HepG2 (cell line): ENCODE data around the gene RASA2. TPM values are rescaled to one million over a fixed set of nuclear protein-coding genes. Genes with fewer than 3 reads are reported as not detected.

Experiments
- ETV5 ChIP-seq: IDR thresholded peaks from 2 replicates; pipeline ENCODE4 v1.6.1; 2018; ENCODE audit warnings: missing biosample characterization, missing genetic modification reagents, inconsistent platforms, borderline replicate concordance
- FOXC1 ChIP-seq: sonication (generic); formaldehyde crosslinking; IDR thresholded peaks from 2 replicates; pipeline ENCODE4 v1.8.0; 2022; ENCODE audit warnings: mild to moderate bottlenecking, missing genetic modification reagents, borderline replicate concordance
- ISX ChIP-seq: sonication (generic); formaldehyde crosslinking; conservative IDR thresholded peaks from 2 replicates; pipeline ENCODE4 v1.5.0; 2020; ENCODE audit warnings: missing genetic modification reagents
- MTF2 ChIP-seq: sonication (generic); formaldehyde crosslinking; IDR thresholded peaks from 2 replicates; pipeline ENCODE4 v1.5.0; 2020; ENCODE audit warnings: missing genetic modification reagents, borderline replicate concordance
- MXI1 ChIP-seq: IDR thresholded peaks from 3 replicates; pipeline ENCODE4 v1.6.1; 2012; ENCODE audit warnings: low read depth, low read length, inconsistent platforms, borderline replicate concordance
- NFKBIZ ChIP-seq: IDR thresholded peaks from 2 replicates; pipeline ENCODE4 v1.6.1; 2018; ENCODE audit warnings: missing genetic modification reagents, missing compliant biosample characterization
- PLSCR1 ChIP-seq: sonication (generic); formaldehyde crosslinking; IDR thresholded peaks from 2 replicates; pipeline ENCODE4 v1.5.0; 2020; ENCODE audit warnings: missing genetic modification reagents, mild to moderate bottlenecking, borderline replicate concordance
- SIN3A ChIP-seq: IDR thresholded peaks from 2 replicates; pipeline ENCODE4 v1.6.1; 2011; ENCODE audit warnings: low read depth, mild to moderate bottlenecking, control low read depth, low read length, borderline replicate concordance
- TGIF2 ChIP-seq: IDR thresholded peaks from 2 replicates; pipeline ENCODE4 v1.6.1; 2016; ENCODE audit warnings: control low read depth, missing compliant biosample characterization
- THAP9 ChIP-seq: sonication (generic); formaldehyde crosslinking; IDR thresholded peaks from 2 replicates; pipeline ENCODE4; 2020; ENCODE audit warnings: missing genetic modification reagents, mild to moderate bottlenecking, borderline replicate concordance
- ZBTB7B ChIP-seq: sonication (generic); formaldehyde crosslinking; IDR thresholded peaks from 2 replicates; pipeline ENCODE4 v1.4.0; 2020; ENCODE audit warnings: missing genetic modification reagents
- ZC3H4 ChIP-seq: sonication (generic); formaldehyde crosslinking; IDR thresholded peaks from 2 replicates; pipeline ENCODE4 v1.4.0; 2020; ENCODE audit warnings: missing genetic modification reagents, borderline replicate concordance
- ZNF234 ChIP-seq: sonication (generic); formaldehyde crosslinking; conservative IDR thresholded peaks from 2 replicates; pipeline ENCODE4 v1.5.1; 2020; ENCODE audit warnings: mild to moderate bottlenecking, missing genetic modification reagents
- ZNF263 ChIP-seq: sonication (generic); formaldehyde crosslinking; IDR thresholded peaks from 2 replicates; pipeline ENCODE4 v1.4.0; 2020; ENCODE audit warnings: missing genetic modification reagents
- ZNF282 ChIP-seq: fragments of 450-650 bp; IDR thresholded peaks from 2 replicates; pipeline ENCODE4 v1.6.1; 2018; ENCODE audit not compliant: partially characterized antibody
- ZNF431 ChIP-seq: sonication (generic); formaldehyde crosslinking; IDR thresholded peaks from 2 replicates; pipeline ENCODE4 v1.9.0; 2022; ENCODE audit warnings: missing genetic modification reagents, low read depth, mild to moderate bottlenecking, borderline replicate concordance
- ZNF446 ChIP-seq: sonication (generic); formaldehyde crosslinking; IDR thresholded peaks from 2 replicates; pipeline ENCODE4 v1.5.0; 2020; ENCODE audit warnings: mild to moderate bottlenecking, missing genetic modification reagents
- ZNF484 ChIP-seq: sonication (generic); formaldehyde crosslinking; IDR thresholded peaks from 2 replicates; pipeline ENCODE4 v1.5.1; 2020; ENCODE audit warnings: mild to moderate bottlenecking, low read depth, missing genetic modification reagents, borderline replicate concordance
- ZNF567 ChIP-seq: sonication (generic); formaldehyde crosslinking; IDR thresholded peaks from 2 replicates; pipeline ENCODE4 v1.8.1; 2023; ENCODE audit warnings: mild to moderate bottlenecking, missing genetic modification reagents, borderline replicate concordance
- ZNF704 ChIP-seq: sonication (generic); formaldehyde crosslinking; IDR thresholded peaks from 2 replicates; pipeline ENCODE4 v1.8.1; 2023; ENCODE audit warnings: mild to moderate bottlenecking, inconsistent platforms, moderate library complexity, missing genetic modification reagents, borderline replicate concordance
- ZNF782 ChIP-seq: sonication (generic); formaldehyde crosslinking; IDR thresholded peaks from 2 replicates; pipeline ENCODE4 v1.4.0; 2020; ENCODE audit warnings: missing genetic modification reagents, mild to moderate bottlenecking, borderline replicate concordance
- polyA plus RNA-seq, 8 experiments: library from polyadenylated mRNA; depleted of rRNA in 3 of 8; stranded (reverse) in 7 of 8; unstranded in 1 of 8; fragments of >200 nt; fragmentation: Illumina TruSeq in 4 of 8; extraction: Trizol in 4 of 8; gene quantifications; 2 replicates each; pipeline versions ENCODE4 v1.2.1 to v1.2.3, GENCODE V29; 2011 to 2016; ENCODE audit warnings: low read depth in 4 of 8, missing spikeins in 1 of 8, mixed read lengths in 1 of 8; ENCODE audit not compliant: insufficient read depth in 1 of 8
- total RNA-seq, 5 experiments: library from RNA; depleted of rRNA; stranded (reverse); fragments of >200 nt; fragmentation: Illumina TruSeq; extraction: Trizol; gene quantifications; 2 replicates each; pipeline ENCODE4 v1.2.3, GENCODE V29; 2016; ENCODE audit warnings: low read depth in 1 of 5
- TF ChIP-seq, protein P1 (sequence below): sonication (generic); formaldehyde crosslinking; IDR thresholded peaks from 2 replicates; pipeline ENCODE4 v1.4.0; 2020; ENCODE audit warnings: missing genetic modification reagents

RASA2 gene
- total and polyA plus RNA-seq, 2 of the 13 experiments (the other 11 are each of a cell fraction or from before 2014, with no cell fraction given), result 5.4 to 8.5 TPM

GRCh38 chr3:141487521-141488252 lies 860 bp downstream of the RASA2 start (continued):
- TF ChIP-seq MXI1 (peak; percentile 39; the same call in 1 of the 3 replicates), ZNF484 (CRISPR knock-in tag) (no peak), ZNF263 (CRISPR knock-in tag) (peak; percentile 62), ZBTB7B (peak; percentile 63; the same call in 1 of the 2 replicates), MTF2 (CRISPR knock-in tag) (0 out of 2 replicates have a peak, but pooled peaks have one; percentile 60), THAP9 (peak; percentile 46; the same call in 1 of the 2 replicates), ZNF446 (no peak), ZNF431 (CRISPR knock-in tag) (0 out of 2 replicates have a peak, but pooled peaks have one; percentile 4), ZNF234 (CRISPR knock-in tag) (0 out of 2 replicates have a peak, but pooled peaks have one; percentile 65), FOXC1 (CRISPR knock-in tag) (peak; percentile 63), ZNF282 (no peak), PLSCR1 (no peak), SIN3A (peak; percentile 27; the same call in 1 of the 2 replicates), NFKBIZ (no peak), ZC3H4 (CRISPR knock-in tag) (no peak), ZNF704 (CRISPR knock-in tag) (0 out of 2 replicates have a peak, but pooled peaks have one; percentile 45), ZNF567 (CRISPR knock-in tag) (no peak), ETV5 (CRISPR knock-in tag) (peak; percentile 36), ZNF782 (CRISPR knock-in tag) (no peak), ISX (CRISPR knock-in tag) (no peak), TGIF2 (CRISPR knock-in tag) (0 out of 2 replicates have a peak, but pooled peaks have one; percentile 23)
- TF ChIP-seq, protein P1, sequence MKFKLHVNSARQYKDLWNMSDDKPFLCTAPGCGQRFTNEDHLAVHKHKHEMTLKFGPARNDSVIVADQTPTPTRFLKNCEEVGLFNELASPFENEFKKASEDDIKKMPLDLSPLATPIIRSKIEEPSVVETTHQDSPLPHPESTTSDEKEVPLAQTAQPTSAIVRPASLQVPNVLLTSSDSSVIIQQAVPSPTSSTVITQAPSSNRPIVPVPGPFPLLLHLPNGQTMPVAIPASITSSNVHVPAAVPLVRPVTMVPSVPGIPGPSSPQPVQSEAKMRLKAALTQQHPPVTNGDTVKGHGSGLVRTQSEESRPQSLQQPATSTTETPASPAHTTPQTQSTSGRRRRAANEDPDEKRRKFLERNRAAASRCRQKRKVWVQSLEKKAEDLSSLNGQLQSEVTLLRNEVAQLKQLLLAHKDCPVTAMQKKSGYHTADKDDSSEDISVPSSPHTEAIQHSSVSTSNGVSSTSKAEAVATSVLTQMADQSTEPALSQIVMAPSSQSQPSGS (CRISPR knock-in tag), result no peak
